SHP77 treated with DMSO at 0.1 percent for 48 hours (cell line): ENCODE results near the gene GDPD4.

Source experiments
- DNase-seq: peaks from one replicate; lab custom pipeline; 2025; lab: John Stamatoyannopoulos, UW

Gene GDPD4

DNA sequence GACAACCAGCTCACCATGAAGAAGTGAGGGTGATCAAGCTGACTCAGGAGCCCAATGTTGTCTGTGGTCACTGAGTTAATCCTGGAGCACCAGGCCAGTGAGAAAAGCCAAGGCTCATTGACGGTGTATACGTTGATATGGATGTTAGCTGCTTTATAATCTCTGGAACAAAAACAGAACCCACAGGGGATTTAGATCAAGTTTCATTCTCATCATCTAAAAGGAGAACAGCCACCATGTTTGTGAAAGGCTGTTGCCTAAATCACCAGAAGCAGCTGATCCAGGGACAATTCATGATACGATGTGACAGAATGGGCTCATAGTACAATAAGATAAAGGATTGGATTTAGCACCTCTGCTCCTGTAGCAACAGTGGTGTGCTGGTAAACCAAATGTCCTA, 68.5 kb downstream of the GDPD4 start:
- DNase-seq = no peak

DNA sequence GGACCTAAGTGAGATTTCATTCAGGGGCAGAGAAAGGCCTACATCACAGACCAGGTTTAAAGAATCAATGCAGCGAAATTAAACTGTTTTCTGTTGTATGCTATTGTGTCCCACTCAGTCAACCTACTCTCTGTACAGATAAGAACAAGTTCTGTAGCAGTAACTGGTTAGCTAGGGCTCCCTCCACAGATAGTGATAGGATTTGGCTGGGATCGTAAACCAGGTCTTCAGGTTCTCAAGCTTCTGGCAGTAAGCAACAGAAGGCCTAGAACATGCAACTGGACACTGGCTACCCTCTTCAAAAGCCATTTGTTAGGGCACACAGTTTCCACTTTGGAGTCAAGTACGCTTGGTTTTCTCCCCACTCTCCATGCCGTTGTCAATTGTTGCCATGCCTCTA, 69.2 kb downstream of the GDPD4 start:
- no peak for DNase-seq

DNA sequence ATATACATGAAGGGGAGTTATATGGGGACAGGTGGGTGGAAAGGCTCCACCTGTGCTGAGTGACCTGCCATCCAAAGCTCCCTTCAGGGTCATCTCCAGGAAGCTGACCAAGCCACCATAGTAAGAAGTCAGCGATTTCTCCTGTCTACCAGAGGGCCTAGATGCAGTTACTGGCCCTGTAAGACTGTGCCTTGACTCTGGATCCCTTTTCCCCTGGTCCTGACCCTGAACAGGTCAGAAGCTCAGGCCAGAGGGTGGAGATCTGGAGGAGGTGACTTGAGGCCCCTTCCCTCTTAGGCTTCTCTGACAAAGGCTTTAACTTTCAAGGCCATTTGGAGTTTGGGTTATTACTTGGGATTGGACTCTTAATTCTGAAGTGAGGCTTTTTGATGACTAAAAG, 69.7 kb downstream of the GDPD4 start:
- DNase-seq = no peak

DNA sequence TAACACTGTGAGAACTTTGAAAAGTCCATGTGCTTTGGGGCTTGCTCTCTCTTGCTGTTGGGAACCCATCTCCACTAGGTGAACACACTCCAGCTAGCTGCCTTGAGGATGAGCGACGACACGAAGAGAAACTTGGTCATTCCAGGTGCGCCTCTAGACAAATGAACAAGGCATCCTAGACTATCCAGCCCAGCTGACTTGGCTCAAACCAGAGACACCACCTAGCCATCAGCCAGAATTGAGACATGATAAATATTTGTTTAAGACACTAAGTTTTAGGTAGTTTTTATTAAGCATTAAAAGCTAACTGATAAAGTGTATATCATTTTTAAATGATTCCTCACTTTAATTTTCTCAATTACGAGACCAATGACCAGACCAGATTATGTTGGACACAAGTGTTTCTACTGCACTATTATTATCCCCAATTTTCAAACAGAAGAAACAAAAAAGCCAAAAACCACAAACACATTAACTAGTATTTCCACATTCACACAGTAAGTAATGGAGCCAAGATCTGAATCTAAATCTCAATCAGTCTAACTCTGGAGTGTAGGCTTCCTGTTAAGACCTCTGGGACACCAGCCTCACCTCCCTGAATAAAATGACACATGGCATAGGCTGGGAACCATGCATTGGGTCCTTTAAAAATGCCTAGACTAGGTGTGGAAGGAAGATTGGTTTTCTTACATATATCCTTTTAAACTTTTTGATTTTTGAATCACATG, 70.4 kb downstream of the GDPD4 start:
- no peak for DNase-seq

GRCh38 chr11:77223797-77224196, 77.7 kb downstream of the GDPD4 start:
- no peak for DNase-seq

DNA sequence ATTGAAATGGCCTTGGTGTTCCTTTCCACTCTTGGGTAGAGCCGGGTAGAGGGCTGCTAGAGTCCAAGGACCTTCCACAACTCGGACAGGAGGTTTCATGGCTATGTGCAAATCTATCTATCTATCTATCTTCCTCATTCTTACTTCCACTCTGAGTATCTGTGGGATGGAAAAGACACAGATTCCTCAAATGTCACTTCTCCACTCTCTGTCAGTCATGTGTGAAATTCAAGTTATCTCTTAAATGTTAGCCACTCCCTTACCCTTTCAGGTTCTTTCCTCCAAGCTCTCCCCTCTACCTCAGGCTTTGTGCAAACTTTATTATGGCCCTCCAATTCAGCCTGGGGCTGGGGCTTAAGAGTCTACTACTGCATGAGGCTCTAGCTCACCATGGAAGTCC, 84.3 kb downstream of the GDPD4 start:
- no peak for DNase-seq

GRCh38 chr11:77215106-77215505, 86.4 kb downstream of the GDPD4 start:
- DNase-seq = no peak

GRCh38 chr11:77214557-77214956, 86.9 kb downstream of the GDPD4 start:
- no peak for DNase-seq

- no peak for DNase-seq
Observed at GRCh38 chr11:77213589-77214428, 87.7 kb downstream of the GDPD4 start.

DNA sequence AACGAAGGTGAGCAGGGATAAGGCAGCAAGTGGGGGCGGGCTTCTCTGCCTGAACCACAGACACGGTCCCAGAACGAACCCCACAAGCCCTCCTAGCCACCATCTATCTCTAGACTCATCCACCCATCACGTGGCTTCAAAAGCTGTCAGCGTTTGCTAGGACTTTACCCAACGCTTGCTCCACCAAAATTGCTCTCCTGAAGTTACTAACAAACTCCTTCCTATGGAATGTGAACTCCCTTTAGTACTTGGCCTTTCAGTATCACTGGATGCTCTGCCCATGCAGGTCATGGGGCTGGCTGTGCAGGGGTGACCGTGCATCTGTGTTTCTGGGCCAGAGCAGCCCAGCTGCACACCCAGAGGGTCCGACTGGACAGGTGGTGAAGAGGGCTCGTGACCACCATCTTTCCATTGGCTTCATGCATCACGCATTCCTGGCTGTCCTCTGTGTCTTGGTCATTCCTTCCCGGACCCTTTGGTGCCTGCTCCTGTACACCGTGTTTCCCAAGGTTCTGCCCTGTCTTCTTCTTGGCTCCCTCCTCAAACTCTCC, 88.4 kb downstream of the GDPD4 start:
- no peak for DNase-seq

- no peak for DNase-seq
Observed at GRCh38 chr11:77212314-77213007, 89.0 kb downstream of the GDPD4 start.

DNA sequence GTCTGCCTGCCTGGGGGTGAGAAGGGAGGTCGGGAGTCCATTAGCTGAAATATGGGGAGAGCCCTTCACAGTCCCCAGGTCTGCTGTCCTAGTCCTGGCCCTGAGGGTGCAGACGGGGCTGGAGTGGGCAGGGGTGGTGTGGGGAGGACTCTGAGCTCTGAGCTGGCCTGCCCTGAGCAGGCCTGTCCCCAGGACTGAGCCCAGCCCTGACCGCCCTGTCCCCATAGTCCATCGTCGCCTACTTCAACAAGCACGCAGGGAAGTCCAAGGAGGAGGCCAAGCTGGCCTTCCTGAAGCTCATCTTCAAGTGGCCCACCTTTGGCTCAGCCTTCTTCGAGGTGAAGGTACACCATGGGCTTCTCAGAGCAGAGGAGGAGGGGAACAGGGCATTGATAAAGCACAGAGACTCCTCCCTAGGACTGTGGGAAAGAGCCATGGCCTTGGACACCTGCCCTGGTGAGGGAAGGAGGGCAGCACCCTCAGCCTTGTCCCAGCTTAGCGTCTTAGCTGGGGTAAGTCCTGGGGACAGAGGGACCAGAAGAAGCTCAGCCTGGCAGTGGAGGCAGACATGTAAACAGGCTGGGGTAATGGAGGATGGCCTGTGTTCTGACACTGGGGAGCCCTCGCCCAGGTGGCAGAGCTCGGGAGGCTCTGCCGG, 89.8 kb downstream of the GDPD4 start:
- DNase-seq = no peak

DNA sequence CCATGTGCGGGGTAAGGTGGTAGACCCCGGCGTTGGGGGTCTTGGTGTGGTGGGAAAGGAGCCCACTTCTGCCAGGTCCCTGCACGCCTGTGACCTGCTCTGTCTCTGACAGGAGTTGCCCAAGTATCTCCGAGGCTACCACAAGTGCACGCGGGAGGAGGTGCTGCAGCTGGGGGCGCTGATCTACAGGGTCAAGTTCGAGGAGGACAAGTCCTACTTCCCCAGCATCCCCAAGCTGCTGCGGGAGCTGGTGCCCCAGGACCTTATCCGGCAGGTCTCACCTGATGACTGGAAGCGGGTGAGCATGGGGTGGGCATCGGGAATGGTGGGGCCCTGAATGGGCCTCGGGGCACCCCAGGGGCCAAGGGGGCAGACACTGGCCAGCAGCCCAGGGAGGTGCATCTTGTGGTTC, 90.4 kb downstream of the GDPD4 start:
- no peak for DNase-seq

DNA sequence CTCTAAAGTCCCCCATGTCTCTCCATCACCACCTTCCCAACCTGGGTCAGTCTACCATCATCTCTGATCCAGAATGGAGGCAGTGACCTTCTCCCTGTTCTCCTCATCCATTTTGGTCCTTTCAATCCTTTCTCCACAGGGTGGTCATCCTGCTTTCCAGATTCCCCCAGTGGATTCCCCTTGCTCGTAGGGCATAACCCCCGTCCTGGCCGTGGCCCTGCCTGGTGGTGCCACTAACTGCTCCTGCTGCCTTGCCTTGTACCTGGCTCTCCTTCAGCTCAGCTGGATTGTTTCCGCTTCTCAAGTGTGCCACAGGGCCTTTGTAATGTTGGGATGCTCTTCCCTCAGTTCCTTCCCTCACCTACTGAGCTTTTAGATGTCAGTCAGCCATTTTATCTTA, 91.8 kb downstream of the GDPD4 start:
- no peak for DNase-seq

GRCh38 chr11:77208535-77208934, 93.0 kb downstream of the GDPD4 start:
- DNase-seq = no peak

GRCh38 chr11:77207618-77208313, 93.7 kb downstream of the GDPD4 start:
- no peak for DNase-seq

DNA sequence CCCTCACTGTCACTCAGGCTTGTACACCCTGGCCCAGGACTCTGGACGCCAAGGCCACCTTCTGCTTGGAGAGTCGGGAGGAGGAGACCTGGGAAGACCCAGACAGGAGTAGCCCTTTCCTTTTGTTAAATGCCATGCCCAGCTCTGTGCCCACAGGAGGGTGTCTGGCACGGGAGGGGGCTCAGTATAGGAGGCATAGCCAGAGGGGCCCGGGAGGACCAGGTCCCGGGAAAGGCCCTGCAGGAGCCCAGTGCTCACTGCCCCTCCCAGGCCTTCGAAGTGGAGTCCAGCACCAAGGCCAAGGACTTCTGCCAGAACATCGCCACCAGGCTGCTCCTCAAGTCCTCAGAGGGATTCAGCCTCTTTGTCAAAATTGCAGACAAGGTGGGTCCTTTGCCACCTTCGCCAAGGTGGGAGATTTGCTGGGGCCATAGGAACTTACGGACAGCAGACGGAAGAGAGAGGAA, 94.4 kb downstream of the GDPD4 start:
- no peak for DNase-seq

DNA sequence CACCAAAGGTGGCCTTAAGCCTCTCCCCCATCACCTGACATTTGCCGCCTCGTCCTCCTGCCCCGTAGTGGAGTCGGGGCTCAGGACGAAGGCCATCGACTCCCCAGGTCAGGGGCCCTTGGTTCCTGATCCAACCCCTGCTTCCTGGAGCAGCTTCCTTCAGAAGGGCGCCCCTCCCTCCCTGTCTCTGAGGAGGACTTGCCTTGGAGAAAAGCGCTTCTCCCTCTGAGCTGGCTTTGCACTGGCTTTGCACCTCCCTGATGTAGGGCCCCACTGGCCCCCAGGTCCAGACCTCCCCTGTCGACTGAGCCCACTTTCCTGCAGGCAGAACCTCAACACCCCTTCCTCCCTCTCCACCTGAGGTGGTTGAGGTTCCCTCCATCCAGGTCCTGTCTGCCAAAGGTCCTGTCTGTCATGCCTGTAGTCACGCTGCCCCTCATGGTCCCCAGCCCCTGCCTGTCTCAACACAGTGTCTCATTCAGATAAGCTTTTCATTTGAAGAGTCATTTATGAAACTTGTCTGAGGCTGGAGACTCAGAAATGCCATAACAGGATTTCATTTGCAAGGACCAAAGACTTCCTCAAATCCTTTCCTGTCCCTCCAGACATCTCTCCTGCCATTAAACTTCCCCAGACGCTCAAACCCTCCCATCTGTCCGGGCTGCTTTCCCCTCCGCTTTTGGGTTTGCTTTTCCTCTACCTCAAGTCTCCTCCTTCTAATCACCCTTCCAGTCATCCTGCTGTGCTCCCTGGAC, 95.0 kb downstream of the GDPD4 start:
- DNase-seq = no peak

GRCh38 chr11:77205467-77206263, 95.8 kb downstream of the GDPD4 start:
- DNase-seq = no peak
